K562 (cell line): ENCODE results near the gene LMO4.

ENCODE experiments used
- EHMT2 ChIP-seq: fragments of 450-650 bp; IDR thresholded peaks from 2 replicates; pipeline ENCODE4 v1.6.1; 2018; ENCODE audit warnings: antibody characterized with exemption
- ELF4 ChIP-seq: fragments of 450-650 bp; formaldehyde crosslinking; IDR thresholded peaks from 2 replicates; pipeline ENCODE4 v1.4.0; 2022; ENCODE audit warnings: missing genetic modification characterization
- EZH2 ChIP-seq: IDR thresholded peaks from 2 replicates; pipeline ENCODE4 v1.6.1; 2012; ENCODE audit warnings: low read depth, mild to moderate bottlenecking, inconsistent platforms, low read length, borderline replicate concordance
- FOXA1 ChIP-seq: fragments of 450-650 bp; IDR thresholded peaks from 2 replicates; pipeline ENCODE4 v1.6.1; 2016; ENCODE audit warnings: mild to moderate bottlenecking, borderline replicate concordance
- HNRNPK ChIP-seq: fragments of 200-400 bp; formaldehyde crosslinking; IDR thresholded peaks from one replicate; pipeline ENCODE4 v1.6.1; 2018; ENCODE audit warnings: mild to moderate bottlenecking, low read depth, low read length; ENCODE audit not compliant: poor library complexity, severe bottlenecking
- JUNB ChIP-seq: fragments of 450-650 bp; formaldehyde crosslinking; conservative IDR thresholded peaks from 2 replicates; pipeline ENCODE4 v1.4.0; 2020; ENCODE audit warnings: mild to moderate bottlenecking
- KDM5B ChIP-seq: fragments of 200-600 bp; sonication (generic); IDR thresholded peaks from 2 replicates; pipeline ENCODE4 v1.6.1; 2012; ENCODE audit warnings: low read depth, mild to moderate bottlenecking, moderate library complexity, low read length, control low read depth, inconsistent platforms; ENCODE audit not compliant: insufficient replicate concordance
- MIER1 ChIP-seq: fragments of 450-650 bp; IDR thresholded peaks from 2 replicates; pipeline ENCODE4 v1.6.1; 2016; ENCODE audit warnings: antibody characterized with exemption, mild to moderate bottlenecking, low read depth
- POLR2A ChIP-seq: fragments of 450-650 bp; conservative IDR thresholded peaks from 2 replicates; pipeline ENCODE4 v1.6.1; 2016
- SREBF2 ChIP-seq: sonication (generic); formaldehyde crosslinking; IDR thresholded peaks from 2 replicates; pipeline ENCODE4 v1.4.0; 2020; ENCODE audit warnings: mild to moderate bottlenecking, missing genetic modification reagents
- SRF ChIP-seq, 2 experiments: fragments of 250-450, 450-650 bp in 1 of 2; sonication (Bioruptor Pico) in 1 of 2; sonication (generic) in 1 of 2; formaldehyde crosslinking; IDR thresholded peaks; 2 replicates each; pipeline versions ENCODE4 v1.5.0 to v1.5.1; 2020 to 2022; ENCODE audit warnings: mild to moderate bottlenecking in 1 of 2, missing genetic modification reagents in 1 of 2
- TAF1 ChIP-seq: IDR thresholded peaks from 2 replicates; pipeline ENCODE4 v1.6.1; 2011; ENCODE audit warnings: mild to moderate bottlenecking, low read length, moderate library complexity; ENCODE audit not compliant: insufficient read depth, control insufficient read depth, severe bottlenecking; ENCODE audit errors: extremely low read depth
- ZNF121 ChIP-seq: sonication (generic); formaldehyde crosslinking; conservative IDR thresholded peaks from 2 replicates; pipeline ENCODE4 v1.8.0; 2022; ENCODE audit warnings: missing genetic modification reagents
- TF ChIP-seq, protein P1 (sequence below), 2 experiments: IDR thresholded peaks in 1 of 2; conservative IDR thresholded peaks in 1 of 2; 2 replicates each; pipeline ENCODE4 v1.6.1; 2016; ENCODE audit warnings: low read depth in 2 of 2, mild to moderate bottlenecking in 1 of 2, missing compliant biosample characterization in 1 of 2, missing genetic modification characterization in 1 of 2, moderate library complexity in 1 of 2

DNA sequence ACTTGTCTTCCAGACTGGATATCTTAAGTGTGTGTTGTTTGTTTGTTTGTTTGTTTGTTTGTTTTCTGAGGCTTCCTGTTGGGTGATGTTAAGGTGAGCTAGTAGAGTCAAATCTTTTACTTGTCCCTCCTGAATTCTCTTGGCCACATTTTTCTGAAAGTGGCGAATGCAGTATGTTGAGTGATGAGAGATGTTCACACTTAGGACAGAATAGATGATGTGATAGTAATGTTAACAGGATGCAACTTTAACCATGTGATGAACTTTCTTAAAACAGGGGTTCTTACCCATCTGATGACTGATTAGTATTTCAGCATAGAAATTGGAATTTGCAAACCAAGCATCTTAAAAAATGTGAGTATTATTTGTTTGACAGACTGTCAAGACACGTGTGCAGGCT lies 40.2 kb downstream of the LMO4 start:
- TF ChIP-seq, protein P1, sequence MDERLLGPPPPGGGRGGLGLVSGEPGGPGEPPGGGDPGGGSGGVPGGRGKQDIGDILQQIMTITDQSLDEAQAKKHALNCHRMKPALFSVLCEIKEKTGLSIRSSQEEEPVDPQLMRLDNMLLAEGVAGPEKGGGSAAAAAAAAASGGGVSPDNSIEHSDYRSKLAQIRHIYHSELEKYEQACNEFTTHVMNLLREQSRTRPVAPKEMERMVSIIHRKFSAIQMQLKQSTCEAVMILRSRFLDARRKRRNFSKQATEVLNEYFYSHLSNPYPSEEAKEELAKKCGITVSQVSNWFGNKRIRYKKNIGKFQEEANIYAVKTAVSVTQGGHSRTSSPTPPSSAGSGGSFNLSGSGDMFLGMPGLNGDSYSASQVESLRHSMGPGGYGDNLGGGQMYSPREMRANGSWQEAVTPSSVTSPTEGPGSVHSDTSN (CRISPR knock-in tag; IDR thresholded peaks at IDR 0.05; ENCODE audit: low read depth): no peak
- TF ChIP-seq, protein P1 (tag; conservative IDR thresholded peaks at IDR 0.05; ENCODE audit: low read depth): no peak
- TF ChIP-seq JUNB (no peak), ZNF121 (CRISPR knock-in tag) (no peak), HNRNPK (no peak), SRF (CRISPR knock-in tag; IDR thresholded peaks at IDR 0.05) (no peak), EZH2 (no peak), MIER1 (no peak), ELF4 (CRISPR knock-in tag) (no peak), FOXA1 (no peak), POLR2A (no peak), EHMT2 (no peak), SREBF2 (CRISPR knock-in tag) (no peak), TAF1 (no peak), KDM5B (no peak)
